GM12864 (cell line): ENCODE data around the gene FALEC.

ENCODE experiments used
- DNase-seq: peaks from one replicate; pipeline ENCODE4 v3.0.0-alpha.2; 2011; ENCODE audit warnings: low read depth
- H3K4me3 ChIP-seq: 2 replicates; pipeline ENCODE4 v1.5.1; 2011; ENCODE audit warnings: mild to moderate bottlenecking, low read depth, low read length, control low read depth
- TF ChIP-seq, protein P1 (sequence below): IDR thresholded peaks from 2 replicates; pipeline ENCODE4 v1.5.1; 2011; ENCODE audit warnings: low read depth, mild to moderate bottlenecking, moderate library complexity, low read length, control low read depth, inconsistent platforms; ENCODE audit errors: missing control alignments

The FALEC gene

DNA sequence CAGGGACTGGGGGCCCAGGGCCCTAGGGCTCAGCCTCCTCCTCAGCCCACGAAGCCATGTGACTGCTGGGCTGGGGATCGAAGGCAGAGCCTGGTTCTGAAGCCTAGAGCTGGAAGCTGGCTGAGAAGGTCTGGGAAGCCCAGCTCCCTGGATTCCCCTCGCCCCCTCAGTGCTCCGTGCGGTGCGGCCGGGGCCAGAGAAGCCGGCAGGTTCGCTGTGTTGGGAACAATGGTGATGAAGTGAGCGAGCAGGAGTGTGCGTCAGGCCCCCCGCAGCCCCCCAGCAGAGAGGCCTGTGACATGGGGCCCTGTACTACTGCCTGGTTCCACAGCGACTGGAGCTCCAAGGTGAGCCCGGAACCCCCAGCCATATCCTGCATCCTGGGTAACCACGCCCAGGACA is 42.8 kb downstream of the FALEC start:
- DNase-seq, result no peak
- no peak overlapping the region for H3K4me3 ChIP-seq
- TF ChIP-seq, protein P1, sequence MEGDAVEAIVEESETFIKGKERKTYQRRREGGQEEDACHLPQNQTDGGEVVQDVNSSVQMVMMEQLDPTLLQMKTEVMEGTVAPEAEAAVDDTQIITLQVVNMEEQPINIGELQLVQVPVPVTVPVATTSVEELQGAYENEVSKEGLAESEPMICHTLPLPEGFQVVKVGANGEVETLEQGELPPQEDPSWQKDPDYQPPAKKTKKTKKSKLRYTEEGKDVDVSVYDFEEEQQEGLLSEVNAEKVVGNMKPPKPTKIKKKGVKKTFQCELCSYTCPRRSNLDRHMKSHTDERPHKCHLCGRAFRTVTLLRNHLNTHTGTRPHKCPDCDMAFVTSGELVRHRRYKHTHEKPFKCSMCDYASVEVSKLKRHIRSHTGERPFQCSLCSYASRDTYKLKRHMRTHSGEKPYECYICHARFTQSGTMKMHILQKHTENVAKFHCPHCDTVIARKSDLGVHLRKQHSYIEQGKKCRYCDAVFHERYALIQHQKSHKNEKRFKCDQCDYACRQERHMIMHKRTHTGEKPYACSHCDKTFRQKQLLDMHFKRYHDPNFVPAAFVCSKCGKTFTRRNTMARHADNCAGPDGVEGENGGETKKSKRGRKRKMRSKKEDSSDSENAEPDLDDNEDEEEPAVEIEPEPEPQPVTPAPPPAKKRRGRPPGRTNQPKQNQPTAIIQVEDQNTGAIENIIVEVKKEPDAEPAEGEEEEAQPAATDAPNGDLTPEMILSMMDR, result no peak

DNA sequence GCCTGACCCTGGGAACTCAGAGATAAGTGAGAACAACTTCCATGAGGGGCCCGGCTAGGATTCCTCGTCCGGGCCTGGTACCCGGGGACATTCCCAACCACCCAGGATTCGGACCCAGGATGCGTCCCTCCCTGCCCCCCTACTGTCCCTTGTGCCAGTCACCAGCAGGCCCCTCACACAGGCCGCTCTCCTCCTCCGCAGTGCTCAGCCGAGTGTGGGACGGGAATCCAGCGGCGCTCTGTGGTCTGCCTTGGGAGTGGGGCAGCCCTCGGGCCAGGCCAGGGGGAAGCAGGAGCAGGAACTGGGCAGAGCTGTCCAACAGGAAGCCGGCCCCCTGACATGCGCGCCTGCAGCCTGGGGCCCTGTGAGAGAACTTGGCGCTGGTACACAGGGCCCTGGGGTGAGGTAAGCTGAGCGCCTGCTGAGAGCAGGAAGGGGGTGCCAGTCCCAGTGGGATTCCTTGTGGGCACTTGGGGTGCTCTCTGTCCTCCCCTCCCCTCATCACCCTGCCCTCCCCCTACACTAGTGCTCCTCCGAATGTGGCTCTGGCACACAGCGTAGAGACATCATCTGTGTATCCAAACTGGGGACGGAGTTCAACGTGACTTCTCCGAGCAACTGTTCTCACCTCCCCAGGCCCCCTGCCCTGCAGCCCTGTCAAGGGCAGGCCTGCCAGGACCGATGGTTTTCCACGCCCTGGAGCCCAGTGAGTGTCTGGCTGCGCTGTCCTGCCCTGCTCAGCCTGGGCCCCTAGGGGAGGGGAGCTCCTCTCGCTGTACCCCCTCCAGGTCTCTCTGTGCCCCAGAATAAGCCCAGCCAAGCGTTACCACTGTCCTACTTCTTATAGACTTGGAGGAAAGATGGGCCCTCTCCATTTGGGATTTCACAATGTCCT is 43.5 kb downstream of the FALEC start:
- H3K4me3 ChIP-seq, result no peak overlapping the region
- TF ChIP-seq, protein P1, result no peak
- no peak for DNase-seq

- TF ChIP-seq, protein P1, result no peak
These were observed 44.1 kb downstream of the FALEC start for GRCh38 chr1:150559656-150560010.

DNA sequence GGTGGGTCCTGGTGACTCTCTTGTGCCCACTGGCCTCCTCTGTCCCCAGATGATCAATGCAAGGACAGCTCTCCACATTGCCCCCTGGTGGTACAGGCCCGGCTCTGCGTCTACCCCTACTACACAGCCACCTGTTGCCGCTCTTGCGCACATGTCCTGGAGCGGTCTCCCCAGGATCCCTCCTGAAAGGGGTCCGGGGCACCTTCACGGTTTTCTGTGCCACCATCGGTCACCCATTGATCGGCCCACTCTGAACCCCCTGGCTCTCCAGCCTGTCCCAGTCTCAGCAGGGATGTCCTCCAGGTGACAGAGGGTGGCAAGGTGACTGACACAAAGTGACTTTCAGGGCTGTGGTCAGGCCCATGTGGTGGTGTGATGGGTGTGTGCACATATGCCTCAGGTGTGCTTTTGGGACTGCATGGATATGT is 44.5 kb downstream of the FALEC start:
- TF ChIP-seq, protein P1, result peak; percentile 98
- DNase-seq, result no peak
- H3K4me3 ChIP-seq, result 0 out of 2 replicates have a peak overlapping the region, but pooled peaks have one; percentile 59

More at GRCh38 chr1:150559656-150560010, 44.1 kb downstream of the FALEC start:
- no peak overlapping the region for H3K4me3 ChIP-seq
- DNase-seq, result no peak

DNA sequence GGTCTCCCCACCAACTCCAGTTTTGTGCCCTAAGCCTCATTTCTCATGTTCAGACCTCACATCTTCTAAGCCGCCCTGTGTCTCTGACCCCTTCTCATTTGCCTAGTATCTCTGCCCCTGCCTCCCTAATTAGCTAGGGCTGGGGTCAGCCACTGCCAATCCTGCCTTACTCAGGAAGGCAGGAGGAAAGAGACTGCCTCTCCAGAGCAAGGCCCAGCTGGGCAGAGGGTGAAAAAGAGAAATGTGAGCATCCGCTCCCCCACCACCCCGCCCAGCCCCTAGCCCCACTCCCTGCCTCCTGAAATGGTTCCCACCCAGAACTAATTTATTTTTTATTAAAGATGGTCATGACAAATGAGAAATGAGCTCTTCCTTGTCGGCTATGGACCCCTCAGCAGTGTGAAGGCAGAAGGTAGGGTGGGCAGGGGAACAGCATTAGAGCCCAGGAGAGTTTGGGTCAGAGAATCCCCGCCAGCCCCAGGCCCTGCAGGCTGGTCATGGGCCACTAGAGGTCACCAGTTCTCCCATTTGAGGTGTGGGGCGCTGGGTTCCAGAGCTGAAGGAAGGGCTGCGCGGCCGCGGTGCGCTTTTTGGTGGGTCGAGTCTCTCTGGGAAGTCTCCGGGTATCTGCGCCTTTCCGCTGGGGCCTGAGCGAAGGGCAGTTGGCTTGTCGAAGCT is 45.2 kb downstream of the FALEC start:
- peak overlapping the region; percentile 59 for H3K4me3 ChIP-seq
- DNase-seq, result peak; percentile 70
- TF ChIP-seq, protein P1, result peak; percentile 88

DNA sequence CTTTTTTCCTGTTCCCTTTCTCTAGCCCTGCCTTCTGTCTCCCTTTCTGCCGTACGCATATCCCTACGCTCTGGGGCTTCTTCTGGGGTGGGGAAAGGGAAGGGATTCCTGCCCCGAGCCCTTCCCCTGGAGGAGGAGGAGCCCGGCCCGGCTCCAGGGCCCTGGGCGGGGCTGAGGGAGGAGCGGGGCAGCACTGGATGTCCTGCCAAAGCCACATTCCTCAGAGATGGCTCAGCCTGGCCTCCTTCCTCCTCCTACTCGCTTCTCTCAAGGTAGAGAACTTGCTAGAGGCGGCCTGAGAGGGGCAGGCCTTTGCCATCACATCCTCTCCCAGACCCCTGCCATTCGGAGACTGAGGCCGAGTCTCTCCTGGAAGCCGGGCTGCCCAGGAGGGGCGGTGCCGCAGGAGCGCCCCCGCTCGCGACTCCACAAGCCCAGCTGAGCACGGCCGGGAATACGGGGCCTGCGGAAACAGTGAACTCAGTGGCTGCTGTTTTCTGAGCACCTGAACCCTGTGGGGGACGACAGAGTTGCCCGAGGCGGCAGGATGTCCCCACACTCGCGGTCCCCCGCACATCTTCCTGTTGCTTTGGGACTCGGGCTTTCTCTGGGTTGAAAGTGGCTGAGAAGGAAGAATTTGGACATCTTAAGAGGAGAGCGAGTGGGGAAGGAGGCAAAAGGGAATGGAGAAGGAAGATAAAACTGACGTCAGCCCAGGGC is 45.9 kb downstream of the FALEC start:
- DNase-seq, result no peak
- TF ChIP-seq, protein P1, result no peak
- H3K4me3 ChIP-seq, result peak overlapping the region; percentile 59
